Stimulated activated CD4-positive, alpha-beta T cell treated with anti-CD3 and anti-CD28 coated beads, Interleukin-4, amount 100 ng/mL, for 24 hours (primary cell): Measurements from ENCODE around the gene TCERG1.

Source experiments
- DNase-seq: peaks from one replicate; pipeline ENCODE4 v3.0.0-alpha.2; 2020

Gene TCERG1

DNA sequence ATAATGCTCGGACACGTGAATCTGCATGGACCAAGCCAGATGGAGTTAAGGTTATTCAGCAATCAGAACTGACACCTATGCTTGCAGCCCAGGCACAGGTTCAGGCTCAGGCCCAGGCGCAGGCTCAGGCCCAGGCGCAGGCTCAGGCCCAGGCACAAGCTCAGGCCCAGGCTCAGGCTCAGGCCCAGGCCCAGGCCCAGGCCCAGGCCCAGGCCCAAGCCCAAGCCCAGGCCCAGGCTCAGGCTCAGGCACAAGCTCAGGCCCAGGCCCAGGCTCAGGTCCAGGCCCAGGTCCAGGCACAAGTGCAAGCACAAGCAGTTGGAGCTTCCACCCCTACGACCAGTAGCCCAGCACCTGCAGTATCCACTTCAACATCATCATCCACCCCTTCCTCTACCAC is 11.8 kb downstream of the TCERG1 start:
- DNase-seq = no peak

DNA sequence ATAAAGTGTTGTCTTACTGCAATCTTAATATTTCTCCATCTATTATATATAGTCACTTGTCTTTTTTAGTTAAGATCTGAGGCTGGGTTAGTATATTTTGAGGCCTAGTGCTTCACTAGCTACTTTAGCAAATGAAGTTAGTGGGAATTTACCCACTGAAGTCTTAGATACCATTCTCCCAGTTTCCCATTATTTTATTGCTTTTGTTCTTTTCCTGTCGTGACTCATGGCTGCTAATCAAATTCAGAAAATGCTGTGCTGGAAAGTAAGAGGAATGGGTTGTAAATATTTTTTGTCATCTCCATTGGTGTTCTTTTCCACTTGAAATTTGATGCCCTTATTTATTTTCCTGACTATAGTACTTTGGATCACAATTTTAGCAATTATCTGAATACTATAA is 14.2 kb downstream of the TCERG1 start:
- no peak for DNase-seq

GRCh38 chr5:146463446-146463845 is 16.3 kb downstream of the TCERG1 start:
- no peak for DNase-seq

DNA sequence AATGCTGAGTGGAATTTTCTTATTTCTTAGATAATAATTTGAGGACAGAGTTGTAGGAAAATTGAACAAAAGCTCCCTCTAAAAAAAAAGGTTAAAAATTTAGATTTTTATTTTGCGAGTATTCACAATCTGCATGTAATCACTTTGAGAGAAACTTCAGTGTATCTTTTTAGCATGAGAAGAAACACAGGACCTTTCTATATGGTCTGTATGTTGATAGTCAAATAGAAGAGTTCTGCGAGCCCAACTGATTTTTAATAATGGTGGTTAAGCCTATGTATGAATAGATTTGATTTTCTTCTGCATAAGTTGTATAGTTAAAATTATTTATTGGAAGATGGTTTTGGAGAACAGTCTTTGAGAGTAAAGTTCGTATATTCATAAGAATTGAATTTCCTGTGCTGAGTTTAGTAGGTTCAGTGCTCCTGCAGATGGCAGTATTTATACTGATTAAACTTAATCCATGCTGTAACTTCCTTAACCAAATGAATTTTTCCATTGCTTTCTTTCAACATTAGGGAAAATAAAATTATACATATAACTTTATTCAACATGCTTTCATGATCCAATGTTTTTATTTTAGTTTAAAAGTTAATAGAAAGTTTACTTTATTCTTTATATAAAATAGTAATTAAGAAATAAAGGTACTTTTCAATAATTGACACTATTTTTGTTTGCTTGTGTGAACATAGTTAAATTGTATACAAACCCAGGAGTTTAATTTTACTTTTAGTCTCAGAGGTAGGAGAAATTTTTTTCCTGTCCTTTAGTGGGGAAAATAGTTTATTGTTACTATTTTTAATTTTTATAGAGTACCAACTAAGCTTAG is 19.6 kb downstream of the TCERG1 start:
- no peak for DNase-seq

GRCh38 chr5:146467760-146468159 is 20.6 kb downstream of the TCERG1 start:
- no peak for DNase-seq

DNA sequence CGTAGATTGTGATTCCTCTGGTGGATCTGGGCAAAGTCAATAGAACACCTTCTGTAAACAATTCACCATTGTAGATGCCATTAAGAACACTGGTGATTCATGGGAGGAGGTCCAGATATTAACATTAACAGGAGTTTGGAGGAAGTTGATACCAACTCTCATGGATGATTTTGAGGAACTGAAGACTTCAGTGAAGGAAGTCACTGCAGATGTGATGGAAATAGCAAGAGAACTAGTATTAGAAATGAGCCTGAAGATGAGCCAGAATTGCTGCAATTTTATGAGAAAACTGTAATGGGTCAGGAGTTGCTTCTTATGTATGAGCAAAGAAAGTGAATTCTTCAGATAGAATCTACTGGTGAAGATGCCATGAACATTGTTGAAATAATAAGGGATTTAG is 26.9 kb downstream of the TCERG1 start:
- DNase-seq = no peak

GRCh38 chr5:146475190-146475780 is 28.2 kb downstream of the TCERG1 start:
- DNase-seq = no peak

- no peak for DNase-seq
Measured at GRCh38 chr5:146475906-146476305, 28.8 kb downstream of the TCERG1 start.

DNA sequence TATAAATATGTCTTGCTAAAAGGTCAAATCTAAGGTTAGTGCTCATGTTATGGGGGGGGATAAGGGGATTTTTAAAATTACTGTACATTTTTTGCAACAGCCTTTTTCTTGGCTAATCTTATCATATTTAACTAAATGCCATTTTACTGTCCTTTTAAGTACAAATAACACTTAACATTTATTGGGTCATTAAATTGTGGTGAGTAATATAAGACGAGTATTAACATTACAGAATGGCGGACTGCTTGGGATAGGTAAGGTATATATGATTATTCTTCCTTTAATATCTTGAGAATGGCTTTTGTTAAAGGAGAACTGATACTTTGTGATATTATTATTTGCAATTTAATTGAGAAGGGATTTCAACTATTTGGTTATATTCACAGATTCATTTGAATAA is 35.6 kb downstream of the TCERG1 start:
- no peak for DNase-seq

- DNase-seq = no peak
Measured at GRCh38 chr5:146484714-146485391, 37.7 kb downstream of the TCERG1 start.

GRCh38 chr5:146490089-146490843 is 43.1 kb downstream of the TCERG1 start:
- DNase-seq = no peak

- no peak for DNase-seq
Measured at GRCh38 chr5:146494656-146495055, 47.5 kb downstream of the TCERG1 start.

GRCh38 chr5:146499680-146500079 is 52.5 kb downstream of the TCERG1 start:
- DNase-seq = no peak

DNA sequence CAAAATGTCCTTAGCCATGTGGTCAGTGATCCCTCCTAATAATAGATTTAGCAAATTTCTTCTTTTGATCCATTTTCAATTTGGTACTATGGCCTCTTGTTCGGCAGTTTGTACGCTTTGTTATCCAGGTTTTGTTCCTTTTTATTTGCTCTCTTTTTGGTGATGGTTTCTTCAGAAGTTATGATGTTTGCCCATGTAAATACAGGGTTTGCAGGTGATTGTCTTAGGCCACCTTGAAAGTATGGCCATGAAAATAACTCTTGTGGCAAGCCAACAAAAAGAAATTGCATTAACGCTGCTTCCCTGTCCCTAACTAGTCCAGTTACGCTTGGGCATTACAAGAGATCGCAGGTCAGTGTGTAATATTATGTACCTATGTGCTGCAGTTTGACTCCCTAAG is 60.3 kb downstream of the TCERG1 start:
- DNase-seq = no peak

- DNase-seq = no peak
Measured at GRCh38 chr5:146510559-146511125, 63.5 kb downstream of the TCERG1 start.

GRCh38 chr5:146513462-146513861 is 66.3 kb downstream of the TCERG1 start:
- no peak for DNase-seq

GRCh38 chr5:146514575-146514974 is 67.4 kb downstream of the TCERG1 start:
- DNase-seq = no peak

DNA sequence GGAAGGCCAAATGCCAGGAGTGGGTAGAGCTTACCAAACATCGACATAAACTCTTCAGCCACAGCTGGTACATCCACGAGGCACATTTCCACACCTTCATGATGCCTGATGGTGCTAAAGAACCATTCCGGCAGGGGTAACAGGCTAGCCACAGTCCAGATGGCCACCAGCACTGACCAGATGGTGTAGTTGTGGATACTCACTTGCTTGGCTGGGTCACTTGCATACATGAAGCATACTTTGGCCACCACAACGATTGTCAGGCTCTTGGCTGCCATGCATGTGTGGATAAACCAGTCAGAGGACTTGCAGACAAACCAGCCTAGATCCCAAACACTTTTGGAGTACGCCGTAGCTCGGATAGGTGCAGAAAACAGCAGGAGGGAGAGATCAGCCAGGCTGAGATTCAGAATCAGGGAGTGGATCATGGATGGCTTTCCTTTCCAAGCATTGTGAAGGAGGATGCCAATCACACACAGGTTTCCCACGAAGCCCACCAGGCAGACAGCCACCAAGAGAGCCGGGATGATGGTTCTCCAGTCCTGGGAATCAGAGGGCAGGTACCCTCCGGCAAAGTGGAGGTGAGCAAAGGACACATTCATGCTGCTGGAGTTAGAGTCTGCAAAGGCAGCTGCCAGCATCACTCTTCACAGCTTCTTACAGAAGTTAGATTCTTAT is 68.5 kb downstream of the TCERG1 start:
- DNase-seq = no peak

DNA sequence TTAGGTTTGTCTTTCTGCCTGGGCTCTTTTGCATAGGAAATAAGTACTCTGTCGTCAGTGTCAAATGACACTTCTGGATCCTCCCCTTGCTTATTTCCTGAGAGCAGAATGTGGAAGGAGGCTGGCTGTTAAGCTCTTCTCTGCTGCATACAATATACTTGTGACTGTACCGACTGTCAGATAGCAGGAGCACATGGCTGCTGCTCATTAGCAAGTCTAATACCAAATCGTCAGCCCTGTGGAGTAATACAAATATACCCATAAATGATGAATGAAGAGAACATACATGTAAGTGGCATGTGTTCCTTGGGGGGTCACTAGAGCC is 69.0 kb downstream of the TCERG1 start, which contains the start of gene GPR151:
TSS of gene GPR151 (minus strand) at position 40 of the 325 bp plus-strand sequence. CDS start 77 bp downstream, outside the sequence.
- no peak for DNase-seq

GRCh38 chr5:146519554-146519953 is 72.4 kb downstream of the TCERG1 start:
- no peak for DNase-seq

GRCh38 chr5:146520731-146521130 is 73.6 kb downstream of the TCERG1 start:
- DNase-seq = no peak

GRCh38 chr5:146521403-146522106 is 74.4 kb downstream of the TCERG1 start:
- no peak for DNase-seq
